ENCODE data around the gene PPP1CC.
"Not testable (repeated sequence)": the region's sequence is repeated elsewhere in the genome, so short reads cannot be mapped to it uniquely, and the experiment has no call there.

Gene PPP1CC

GRCh38 chr12:110754101-110754793, 11.6 kb upstream of the PPP1CC start:
- DNase-seq (ENCODE audit: low read depth): no peak

DNA sequence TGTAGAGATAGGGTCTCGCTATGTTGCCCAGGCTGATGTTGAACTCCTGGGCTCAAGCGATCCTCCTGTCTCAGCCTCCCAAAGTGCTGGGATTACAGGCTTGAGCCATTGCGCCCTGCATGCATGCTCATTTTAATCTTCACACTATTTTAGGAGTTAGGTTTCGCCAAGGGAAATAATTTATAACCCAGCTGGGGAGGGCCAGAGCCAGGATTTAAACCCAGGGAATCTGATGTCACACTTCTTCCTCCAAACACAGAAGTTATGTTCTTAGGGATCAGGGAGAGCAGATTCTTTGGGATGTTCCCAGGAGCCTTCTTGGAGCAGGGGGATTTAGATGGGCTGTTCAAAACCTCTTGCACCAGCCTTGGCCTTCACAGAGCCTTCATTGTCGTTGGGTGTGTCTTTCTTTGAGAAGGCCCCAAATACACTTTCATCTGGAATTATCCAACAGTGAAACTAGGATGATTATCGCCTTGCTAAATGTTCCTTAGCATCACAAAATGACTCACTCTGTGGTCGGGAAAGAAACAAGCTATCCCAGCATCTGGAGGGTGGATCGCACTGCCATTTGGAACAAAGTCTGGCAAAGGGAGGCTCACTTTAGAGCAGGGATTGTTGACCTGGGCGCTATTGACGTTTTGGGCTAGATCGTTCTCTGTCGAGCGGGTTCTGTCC, 8.2 kb upstream of the PPP1CC start:
- DNase-seq (ENCODE audit: low read depth): peak; percentile 40

- no peak for DNase-seq (ENCODE audit: low read depth)
These were observed 3.9 kb upstream of the PPP1CC start for GRCh38 chr12:110746550-110746949.

- DNase-seq (ENCODE audit: low read depth): no peak
These were observed 3.0 kb upstream of the PPP1CC start for GRCh38 chr12:110745542-110746284.

- DNase-seq (ENCODE audit: low read depth): no peak
These were observed 2.0 kb upstream of the PPP1CC start for GRCh38 chr12:110744601-110745264.

GRCh38 chr12:110744151-110744571, 1.5 kb upstream of the PPP1CC start:
- no peak for DNase-seq (ENCODE audit: low read depth)

GRCh38 chr12:110743571-110744093, 941 bp upstream of the PPP1CC start:
- DNase-seq (ENCODE audit: low read depth): no peak

GRCh38 chr12:110742096-110742717, 484 bp downstream of the PPP1CC start:
- no peak for DNase-seq (ENCODE audit: low read depth)

DNA sequence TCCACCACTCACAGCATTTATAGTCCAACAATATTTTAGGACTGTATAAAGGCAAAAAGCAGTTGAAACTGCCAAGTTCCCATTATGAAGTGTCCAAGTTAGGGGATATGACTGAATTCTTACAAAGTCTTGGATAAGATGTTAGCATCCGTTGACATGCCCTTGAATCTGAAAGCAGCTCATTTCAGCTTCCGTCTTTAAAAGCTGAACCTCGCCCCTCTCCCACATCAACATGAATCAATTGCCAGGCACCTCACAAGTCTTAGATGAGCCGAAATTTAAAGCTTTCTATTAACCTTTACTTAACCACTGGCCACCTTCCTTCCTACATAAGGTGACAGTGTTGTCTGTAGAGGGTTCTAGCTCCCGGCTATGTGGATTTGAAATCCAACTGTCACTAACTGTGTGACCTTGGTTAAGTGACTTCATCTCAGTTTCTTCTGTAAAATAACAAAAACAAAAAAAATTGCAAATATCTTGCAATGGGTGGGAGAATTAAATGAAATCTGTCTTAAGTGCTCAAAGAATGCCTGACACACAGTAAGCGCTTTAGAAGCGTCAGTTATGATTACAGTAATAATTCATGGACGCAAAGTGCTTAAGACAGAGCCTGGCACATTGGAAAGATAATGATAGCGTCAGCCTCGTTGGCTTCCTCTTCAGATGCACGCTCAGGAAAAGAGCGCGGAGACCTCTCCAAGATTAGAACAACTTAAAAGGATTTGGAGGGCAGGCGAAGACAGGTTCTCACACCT, 1.2 kb downstream of the PPP1CC start:
- no peak for DNase-seq (ENCODE audit: low read depth)

DNA sequence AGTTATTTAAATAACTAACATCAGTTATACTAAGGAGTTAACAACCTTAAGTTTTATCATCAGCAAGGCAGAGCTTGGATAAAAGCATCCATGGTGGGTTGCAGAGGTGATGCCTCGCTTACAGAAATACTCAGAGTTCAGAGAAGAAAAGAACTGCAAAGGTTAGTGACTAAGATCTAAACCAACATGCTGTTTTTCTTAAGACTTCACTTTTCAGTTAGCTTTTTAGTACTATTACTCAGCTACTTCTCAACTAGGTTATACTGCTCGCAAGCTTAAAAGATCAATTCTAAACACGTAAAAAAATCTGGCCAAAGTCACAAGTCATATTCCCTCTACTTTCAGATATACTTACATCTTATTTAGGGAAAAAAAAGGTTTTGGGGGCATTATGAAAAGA, 2.8 kb downstream of the PPP1CC start:
- no peak for DNase-seq (ENCODE audit: low read depth)

DNA sequence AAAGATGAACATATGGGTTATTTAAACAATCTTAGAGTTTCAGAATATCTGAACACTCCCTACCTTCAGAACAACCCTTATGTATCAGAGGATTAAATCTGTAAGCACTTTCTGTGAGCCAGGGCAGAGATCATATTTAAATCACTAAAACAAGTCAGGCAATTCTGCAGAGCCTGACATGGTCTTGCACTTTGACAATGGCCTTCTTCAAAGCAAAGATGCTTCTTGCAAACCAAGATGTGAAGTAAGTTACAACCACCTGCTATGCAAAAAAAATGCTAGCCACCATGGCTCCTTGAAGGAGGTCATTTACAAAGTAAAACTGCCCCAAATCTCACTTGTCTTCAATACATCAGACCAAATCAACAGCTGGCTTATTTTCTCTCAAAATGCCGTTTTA, 3.2 kb downstream of the PPP1CC start:
- DNase-seq (ENCODE audit: low read depth): no peak

DNA sequence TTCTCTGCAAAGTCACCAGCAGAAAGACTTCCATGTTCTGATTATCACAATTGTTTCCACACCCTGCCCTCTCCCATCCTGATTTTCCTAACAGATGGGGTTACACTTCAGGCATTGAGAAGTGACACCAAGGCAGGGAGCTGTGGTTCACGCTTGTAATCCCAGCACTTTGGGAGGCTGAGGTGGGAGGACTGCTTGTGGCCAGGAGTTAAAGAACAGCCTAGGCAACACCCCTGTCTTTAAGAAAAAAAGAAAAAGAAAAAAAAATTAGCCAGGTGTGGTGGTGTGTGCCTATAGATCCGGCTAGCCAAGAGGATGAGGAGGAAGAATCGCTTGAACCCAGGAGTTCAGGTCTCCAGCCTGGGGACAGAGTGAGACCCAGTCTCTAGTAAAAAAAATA, 5.2 kb downstream of the PPP1CC start:
- DNase-seq (ENCODE audit: low read depth): no peak

DNA sequence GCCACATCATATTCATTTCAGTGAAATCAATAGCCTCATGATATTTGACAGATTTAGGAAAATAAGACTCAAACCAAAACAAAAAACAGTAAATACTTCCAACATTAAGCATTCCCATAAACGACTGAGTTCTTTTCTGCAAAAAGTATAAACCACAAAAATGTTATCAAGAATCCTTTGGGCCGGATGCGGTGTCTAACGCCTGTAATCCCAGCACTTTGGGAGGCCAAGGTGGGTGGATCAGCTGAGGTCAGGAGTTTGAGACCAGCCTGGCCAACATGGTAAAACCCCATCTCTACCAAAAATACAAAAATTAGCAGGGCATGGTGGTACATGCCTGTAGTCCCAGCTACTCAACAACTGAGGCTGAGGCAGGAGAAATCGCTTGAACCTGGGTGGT, 5.7 kb downstream of the PPP1CC start:
- not testable (repeated sequence) for DNase-seq (ENCODE audit: low read depth)

DNA sequence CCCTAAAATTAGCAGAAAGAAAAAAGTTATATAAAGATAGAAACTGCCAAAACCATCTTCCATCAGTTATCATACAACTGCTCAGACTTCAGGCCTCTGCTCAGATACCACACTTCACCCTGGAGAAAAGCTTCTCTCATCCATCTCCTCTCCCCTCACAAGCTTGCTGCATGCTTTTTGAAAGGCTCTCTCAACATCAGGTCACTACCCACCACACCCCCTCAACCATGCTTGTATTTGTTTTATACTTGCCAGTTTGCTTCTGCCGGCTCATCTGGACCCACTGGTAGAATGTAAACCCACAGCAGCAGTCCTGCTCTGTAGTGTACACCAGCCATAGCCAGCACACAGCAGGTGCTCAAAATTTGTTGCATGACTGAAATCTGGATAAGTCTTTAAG, 8.8 kb downstream of the PPP1CC start:
- no peak for DNase-seq (ENCODE audit: low read depth)

DNA sequence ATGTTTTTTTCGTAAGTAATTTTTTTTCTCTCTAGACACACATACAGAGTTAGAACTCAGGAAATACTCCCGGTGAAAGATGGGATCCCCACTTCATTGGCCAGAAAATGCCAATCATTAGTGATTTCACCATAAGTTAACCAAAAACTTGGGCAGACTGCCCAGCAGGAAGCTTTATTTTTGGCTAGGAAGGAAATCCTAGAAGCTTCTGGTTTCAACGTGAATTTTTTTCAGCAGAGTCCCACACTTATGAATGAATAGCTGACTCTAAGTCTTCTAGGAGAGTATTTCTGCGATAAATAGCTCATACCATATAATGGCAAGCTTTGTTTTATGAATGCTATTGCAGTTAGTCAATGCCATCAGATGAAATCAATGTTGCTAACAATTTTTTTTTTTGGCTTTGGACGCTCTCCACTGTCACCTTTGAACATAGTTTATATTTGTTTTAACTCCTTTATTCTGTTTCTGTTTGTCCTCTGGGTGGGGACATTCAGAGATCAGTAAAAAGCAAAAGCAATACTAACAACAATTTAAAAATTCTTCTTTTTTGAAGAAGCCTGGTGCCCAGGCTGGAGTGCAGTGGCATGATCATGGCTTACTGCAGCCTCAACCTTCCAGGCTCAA, 9.5 kb downstream of the PPP1CC start:
- DNase-seq (ENCODE audit: low read depth): peak; percentile 38

DNA sequence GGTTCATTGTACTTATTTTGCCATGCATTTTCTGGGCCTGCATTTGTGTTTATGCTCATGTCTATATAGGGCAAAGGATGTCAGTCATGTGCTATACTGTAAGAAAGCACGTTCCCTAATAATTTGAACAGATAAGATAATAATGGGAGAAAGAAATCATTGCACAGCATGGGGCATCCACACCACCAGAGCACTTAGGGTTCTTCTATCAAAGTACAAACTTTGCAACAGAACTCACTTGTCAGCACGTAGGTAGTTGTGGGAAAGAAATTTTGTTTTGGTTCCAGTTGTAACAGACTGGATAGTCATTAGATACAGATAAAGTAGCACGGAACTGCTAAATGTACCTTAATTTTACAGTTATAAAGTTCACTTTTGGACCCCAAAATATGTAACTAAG, 10.1 kb downstream of the PPP1CC start:
- DNase-seq (ENCODE audit: low read depth): no peak

DNA sequence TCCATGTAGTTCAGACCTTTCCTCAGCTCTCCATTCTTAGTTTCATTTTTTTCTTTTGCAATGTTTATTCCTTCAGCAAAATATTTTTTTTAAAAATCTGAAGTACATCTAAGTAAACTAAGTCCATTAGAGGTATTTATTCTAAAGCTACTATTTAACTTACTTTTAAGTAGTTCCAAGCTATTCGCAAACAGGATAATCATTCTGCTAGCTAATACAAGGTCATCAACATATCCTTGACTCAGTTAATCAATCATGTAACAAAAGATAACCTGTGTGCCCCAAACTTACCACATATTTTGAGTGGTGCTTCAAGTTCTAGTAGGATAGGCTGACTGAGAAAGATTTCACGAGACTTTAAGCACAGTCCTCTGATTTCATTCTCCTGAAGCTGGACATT, 11.2 kb downstream of the PPP1CC start:
- no peak for DNase-seq (ENCODE audit: low read depth)

- DNase-seq (ENCODE audit: low read depth): no peak
These were observed 14.1 kb downstream of the PPP1CC start for GRCh38 chr12:110728628-110729027.

DNA sequence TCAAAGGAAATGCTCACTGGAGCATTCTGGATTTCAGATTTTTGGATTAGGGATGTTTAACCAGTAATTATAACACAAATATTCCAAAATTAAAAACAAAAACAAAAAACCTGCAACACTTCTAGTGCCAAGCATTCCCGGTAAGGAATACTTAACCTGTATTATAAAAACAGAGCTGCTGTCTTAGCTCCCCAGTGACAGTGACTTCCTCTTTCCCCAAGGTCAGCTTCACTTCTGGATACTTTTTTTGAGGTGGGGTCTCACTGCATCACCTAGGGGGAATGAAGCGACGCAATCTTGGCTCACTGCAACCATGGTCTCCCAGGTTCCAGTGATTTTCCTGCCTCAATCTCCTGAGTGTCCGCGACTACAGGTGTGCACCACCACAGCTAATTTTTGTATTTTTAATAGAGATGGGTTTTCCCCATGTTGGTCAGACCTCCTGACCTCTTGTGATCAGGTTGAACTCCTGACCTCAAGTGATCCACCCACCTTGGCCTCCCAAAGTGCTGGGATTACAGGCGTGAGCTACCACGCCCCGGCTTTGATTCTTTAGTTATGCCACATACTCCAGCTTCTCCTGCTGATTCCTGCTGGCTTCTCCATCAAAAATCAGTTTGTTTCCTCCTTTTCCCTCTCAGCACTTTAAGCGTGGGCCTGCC, 15.9 kb downstream of the PPP1CC start:
- DNase-seq (ENCODE audit: low read depth): no peak

GRCh38 chr12:110726028-110726427, 16.7 kb downstream of the PPP1CC start:
- no peak for DNase-seq (ENCODE audit: low read depth)

Data from GM04504 (cell line).